K562 (cell line): ENCODE measurements around the gene SPTLC1.

Source experiments
- CREB1 ChIP-seq, 2 experiments: sonication (generic) in 1 of 2; formaldehyde crosslinking in 1 of 2; IDR thresholded peaks; 2 replicates each; pipeline versions ENCODE4 v1.6.1 to v1.8.0; 2012 to 2022; ENCODE audit warnings: inconsistent platforms in 1 of 2, mild to moderate bottlenecking in 1 of 2, missing genetic modification reagents in 1 of 2, moderate library complexity in 1 of 2
- CTCF ChIP-seq, 3 experiments: IDR thresholded peaks in 2 of 3; conservative IDR thresholded peaks in 1 of 3; 2 replicates each; pipeline ENCODE4 v1.5.1; 2011 to 2012; ENCODE audit warnings: low read length in 3 of 3, mild to moderate bottlenecking in 3 of 3, control low read depth in 2 of 3, improper control_type of control experiment in 1 of 3, inconsistent platforms in 1 of 3, low read depth in 1 of 3, mixed read lengths in 1 of 3, moderate library complexity in 1 of 3; ENCODE audit not compliant: insufficient read depth in 2 of 3
- ELF4 ChIP-seq: fragments of 450-650 bp; formaldehyde crosslinking; IDR thresholded peaks from 2 replicates; pipeline ENCODE4 v1.4.0; 2022; ENCODE audit warnings: missing genetic modification characterization
- HDAC6 ChIP-seq: IDR thresholded peaks from 2 replicates; pipeline ENCODE4 v1.6.1; 2012; ENCODE audit warnings: low read depth, mild to moderate bottlenecking, control low read depth, inconsistent platforms, low read length, moderate library complexity
- MYC ChIP-seq, 2 experiments: fragments of 250-450 bp in 1 of 2; sonication (Bioruptor Pico) in 1 of 2; IDR thresholded peaks; 2 replicates each; pipeline versions ENCODE4 v1.5.1 to v1.6.1; 2012 to 2021; ENCODE audit warnings: low read depth in 2 of 2, borderline replicate concordance in 1 of 2, improper control_type of control experiment in 1 of 2, low read length in 1 of 2, mild to moderate bottlenecking in 1 of 2, moderate library complexity in 1 of 2

GRCh38 chr9:92059661-92060060 lies 55.6 kb downstream of the SPTLC1 start:
- TF ChIP-seq ELF4 (no peak), CTCF (IDR thresholded peaks at IDR 0.05 in 2 of 3, conservative IDR thresholded peaks at IDR 0.05 in 1 of 3; ENCODE audit: insufficient read depth in 2 of 3, low read depth in 1 of 3, low read length in 3 of 3) (no peak), MYC (IDR thresholded peaks at IDR 0.05; ENCODE audit: low read depth, low read length) (no peak), MYC (CRISPR knock-in tag; IDR thresholded peaks at IDR 0.05; ENCODE audit: borderline replicate concordance, low read depth) (no peak), CREB1 (IDR thresholded peaks at IDR 0.05) (no peak), CREB1 (CRISPR knock-in tag; IDR thresholded peaks at IDR 0.05) (no peak), HDAC6 (no peak)
